ENCODE measurements around the gene TRPV4.

GRCh38 chr12:109855377-109855776 is 22.2 kb upstream of the TRPV4 start:
- TF ChIP-seq CTCF (conservative IDR thresholded peaks at IDR 0.05 in 1 of 2, IDR thresholded peaks at IDR 0.05 in 1 of 2; ENCODE audit: extremely low read depth in 1 of 2, insufficient read depth in 1 of 2, low read depth in 1 of 2, low read length in 2 of 2) (no peak), EZH2 (IDR thresholded peaks at IDR 0.05; ENCODE audit: borderline replicate concordance, low read length) (no peak)

Data from mammary epithelial cell (primary cell).